ENCODE results near the gene PTPRN2.

PTPRN2 gene

GRCh38 chr7:158286210-158286609, 301.4 kb downstream of the PTPRN2 start:
- Histone ChIP-seq H3K9ac (ENCODE audit: low read depth, low read length) (no peak overlapping the region), H3K4me2 (ENCODE audit: low read length) (no peak overlapping the region), H3K27me3 (ENCODE audit: control insufficient read depth, insufficient read depth, low read length) (no peaks in the 10 kb centered on the region), H3K36me3 (ENCODE audit: insufficient read depth, low read length) (no peaks in the 10 kb centered on the region), H3K4me1 (ENCODE audit: control insufficient read depth, insufficient read depth, low read length) (no peaks in the 10 kb centered on the region), H3K9me3 (replicated peaks; ENCODE audit: low read length) (peaks cover 24% of the 10 kb centered on the region), H3K4me3 (ENCODE audit: low read length) (no peak overlapping the region)

- H3K36me3 ChIP-seq (ENCODE audit: insufficient read depth, low read length) = no peaks in the 10 kb centered on the region
- no peak overlapping the region for H3K9ac ChIP-seq (ENCODE audit: low read depth, low read length)
- H3K9me3 ChIP-seq (replicated peaks; ENCODE audit: low read length) = peaks cover 24% of the 10 kb centered on the region
- no peak overlapping the region for H3K4me3 ChIP-seq (ENCODE audit: low read length)
- H3K4me2 ChIP-seq (ENCODE audit: low read length) = no peak overlapping the region
- no peaks in the 10 kb centered on the region for H3K27me3 ChIP-seq (ENCODE audit: control insufficient read depth, insufficient read depth, low read length)
- no peaks in the 10 kb centered on the region for H3K4me1 ChIP-seq (ENCODE audit: control insufficient read depth, insufficient read depth, low read length)
These were observed 302.2 kb downstream of the PTPRN2 start for GRCh38 chr7:158285383-158285770.

DNA sequence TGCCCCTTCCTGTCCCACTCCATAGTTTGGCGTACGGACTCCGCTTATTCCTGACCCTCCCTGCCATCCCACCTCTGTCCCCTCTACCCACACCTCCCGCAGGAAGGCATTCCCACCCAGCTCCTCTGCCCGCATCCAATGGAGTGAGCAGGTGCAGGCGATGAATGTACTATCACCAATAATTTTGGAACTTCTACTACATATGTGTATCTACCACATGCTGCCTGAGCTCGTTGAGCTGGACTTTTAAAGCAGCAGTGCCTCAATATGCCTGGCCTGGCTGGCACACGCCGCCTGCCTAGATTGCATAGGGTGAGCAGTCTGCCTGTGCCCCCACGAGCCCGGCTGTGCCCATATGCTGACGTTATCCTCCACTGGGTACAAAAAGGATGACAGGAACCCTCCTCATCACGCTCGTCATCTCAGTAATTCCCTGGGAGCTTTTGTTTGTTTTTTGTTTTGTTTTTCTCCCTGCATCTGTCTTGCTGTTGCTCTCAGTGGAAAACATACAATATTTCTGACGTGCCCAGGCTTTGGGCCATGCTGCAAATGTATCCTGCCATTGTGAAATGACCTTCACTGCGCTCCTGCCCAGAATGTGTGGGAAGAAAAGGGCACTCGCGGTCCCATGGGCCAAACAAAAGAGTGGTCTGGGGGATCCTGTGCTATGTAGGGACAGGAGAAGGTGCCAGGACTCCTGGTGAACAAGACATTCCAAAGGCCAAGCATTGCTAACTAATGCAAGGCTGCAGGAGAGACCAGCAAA, 302.8 kb downstream of the PTPRN2 start:
- Histone ChIP-seq H3K27me3 (ENCODE audit: control insufficient read depth, insufficient read depth, low read length) (no peaks in the 10 kb centered on the region), H3K4me2 (ENCODE audit: low read length) (no peak overlapping the region), H3K4me3 (ENCODE audit: low read length) (no peak overlapping the region), H3K4me1 (ENCODE audit: control insufficient read depth, insufficient read depth, low read length) (no peaks in the 10 kb centered on the region), H3K9ac (ENCODE audit: low read depth, low read length) (no peak overlapping the region), H3K36me3 (ENCODE audit: insufficient read depth, low read length) (no peaks in the 10 kb centered on the region), H3K9me3 (replicated peaks; ENCODE audit: low read length) (peaks cover 18% of the 10 kb centered on the region)

- Histone ChIP-seq H3K9me3 (replicated peaks; ENCODE audit: low read length) (peaks cover 19% of the 10 kb centered on the region), H3K36me3 (ENCODE audit: insufficient read depth, low read length) (no peaks in the 10 kb centered on the region), H3K27me3 (ENCODE audit: control insufficient read depth, insufficient read depth, low read length) (no peaks in the 10 kb centered on the region), H3K4me3 (ENCODE audit: low read length) (no peak overlapping the region), H3K4me1 (ENCODE audit: control insufficient read depth, insufficient read depth, low read length) (no peaks in the 10 kb centered on the region), H3K9ac (ENCODE audit: low read depth, low read length) (no peak overlapping the region), H3K4me2 (ENCODE audit: low read length) (no peak overlapping the region)
These were observed 303.5 kb downstream of the PTPRN2 start for GRCh38 chr7:158284121-158284520.

DNA sequence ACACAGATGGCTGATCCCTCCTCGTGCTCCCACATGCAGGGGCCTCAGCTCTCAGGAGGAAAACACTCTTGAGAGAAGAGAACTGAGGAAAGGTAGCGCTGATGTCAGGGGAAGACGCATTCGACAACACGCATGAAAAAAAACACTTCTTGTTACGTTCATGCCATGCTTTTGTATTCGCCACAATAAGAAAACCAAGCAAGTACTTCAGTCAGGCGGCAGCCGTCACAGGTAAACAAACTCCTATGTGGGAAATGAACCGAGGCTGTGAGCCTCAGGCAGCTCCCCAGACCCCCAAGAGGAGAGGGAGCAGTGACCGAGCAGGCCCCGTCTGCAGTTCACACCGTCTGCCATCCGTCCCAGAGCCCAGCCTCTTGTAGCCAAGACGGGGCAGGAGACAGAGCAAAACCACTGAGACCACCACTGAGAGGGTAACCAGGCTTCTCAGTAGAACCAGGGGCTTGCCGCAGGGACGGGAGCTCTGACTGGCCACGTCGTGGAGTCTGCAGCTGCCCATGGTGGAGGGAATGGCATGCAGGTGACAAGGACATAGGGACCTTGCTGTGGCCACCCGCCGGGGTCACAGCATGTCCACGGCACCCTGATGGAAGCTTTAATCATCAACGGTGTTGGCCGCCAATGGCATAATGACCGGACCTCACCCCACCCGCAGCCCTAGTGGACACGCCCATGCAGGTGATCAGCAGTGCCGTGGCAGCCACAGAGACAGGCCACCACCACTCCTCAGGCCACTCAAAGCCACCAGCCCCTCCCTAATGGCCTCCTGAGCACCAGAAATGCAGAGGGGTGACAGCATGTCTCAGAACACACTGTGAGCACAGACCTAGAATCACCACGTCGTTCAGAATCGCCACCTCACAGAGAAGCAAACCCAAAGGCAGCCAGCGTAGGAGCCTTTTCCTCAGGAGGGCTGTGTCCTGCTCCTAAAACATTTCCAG, 304.3 kb downstream of the PTPRN2 start:
- Histone ChIP-seq H3K36me3 (ENCODE audit: insufficient read depth, low read length) (no peaks in the 10 kb centered on the region), H3K27me3 (ENCODE audit: control insufficient read depth, insufficient read depth, low read length) (no peaks in the 10 kb centered on the region), H3K4me3 (ENCODE audit: low read length) (no peak overlapping the region), H3K9me3 (replicated peaks; ENCODE audit: low read length) (peaks cover 22% of the 10 kb centered on the region), H3K4me2 (ENCODE audit: low read length) (no peak overlapping the region), H3K4me1 (ENCODE audit: control insufficient read depth, insufficient read depth, low read length) (no peaks in the 10 kb centered on the region), H3K9ac (ENCODE audit: low read depth, low read length) (no peak overlapping the region)

DNA sequence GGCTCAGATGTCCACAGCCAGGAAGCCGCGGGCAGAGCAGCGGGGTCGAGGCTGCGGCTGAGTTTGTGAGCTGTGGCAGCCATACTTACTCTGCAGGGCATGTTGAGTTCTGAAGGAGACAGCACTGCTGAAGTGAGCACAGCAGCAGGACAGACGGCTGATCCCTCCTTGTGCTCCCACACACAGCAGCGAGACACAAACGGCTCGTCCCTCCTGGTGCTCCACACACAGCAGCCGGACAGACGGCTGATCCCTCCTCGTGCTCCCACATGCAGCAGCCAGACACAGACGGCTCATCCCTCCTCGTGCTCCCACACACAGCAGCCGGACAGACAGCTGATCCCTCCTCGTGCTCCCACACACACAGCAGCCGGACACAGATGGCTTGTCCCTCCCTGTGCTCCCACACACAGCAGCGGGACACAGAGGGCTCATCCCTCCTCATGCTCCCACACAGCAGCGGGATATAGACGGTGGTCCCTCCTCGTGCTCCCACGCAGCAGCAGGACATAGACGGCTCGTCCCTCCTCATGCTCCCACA, 305.1 kb downstream of the PTPRN2 start:
- H3K9ac ChIP-seq (ENCODE audit: low read depth, low read length) = no peak overlapping the region

DNA sequence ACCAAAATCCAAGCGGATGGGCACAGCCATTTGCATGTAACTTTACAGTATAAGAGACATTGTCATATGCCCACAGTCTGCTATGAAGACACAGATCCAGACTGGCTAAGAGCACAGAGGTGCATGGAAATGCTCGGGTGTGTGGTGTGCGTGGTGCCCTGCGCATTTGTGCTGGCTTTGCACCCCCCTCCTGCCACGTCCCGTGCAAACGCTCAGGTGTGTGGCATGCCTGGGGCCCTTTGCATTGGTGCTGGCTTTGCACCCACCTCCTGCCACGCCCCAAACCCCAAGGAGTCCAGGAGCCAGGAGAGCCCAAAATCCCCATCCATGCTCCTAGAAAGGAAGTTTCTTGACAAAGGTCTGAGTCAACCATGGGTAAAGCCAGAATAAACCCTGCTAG, 306.2 kb downstream of the PTPRN2 start:
- no peak overlapping the region for H3K4me2 ChIP-seq (ENCODE audit: low read length)
- peaks cover 32% of the 10 kb centered on the region for H3K9me3 ChIP-seq (replicated peaks; ENCODE audit: low read length)
- no peaks in the 10 kb centered on the region for H3K4me1 ChIP-seq (ENCODE audit: control insufficient read depth, insufficient read depth, low read length)

More for the DNA sequence above, 305.1 kb downstream of the PTPRN2 start:
- no peaks in the 10 kb centered on the region for H3K27me3 ChIP-seq (ENCODE audit: control insufficient read depth, insufficient read depth, low read length)
- no peaks in the 10 kb centered on the region for H3K36me3 ChIP-seq (ENCODE audit: insufficient read depth, low read length)
- H3K4me2 ChIP-seq (ENCODE audit: low read length) = no peak overlapping the region
- H3K4me1 ChIP-seq (ENCODE audit: control insufficient read depth, insufficient read depth, low read length) = no peaks in the 10 kb centered on the region
- H3K4me3 ChIP-seq (ENCODE audit: low read length) = no peak overlapping the region
- H3K9me3 ChIP-seq (replicated peaks; ENCODE audit: low read length) = peaks cover 26% of the 10 kb centered on the region

DNA sequence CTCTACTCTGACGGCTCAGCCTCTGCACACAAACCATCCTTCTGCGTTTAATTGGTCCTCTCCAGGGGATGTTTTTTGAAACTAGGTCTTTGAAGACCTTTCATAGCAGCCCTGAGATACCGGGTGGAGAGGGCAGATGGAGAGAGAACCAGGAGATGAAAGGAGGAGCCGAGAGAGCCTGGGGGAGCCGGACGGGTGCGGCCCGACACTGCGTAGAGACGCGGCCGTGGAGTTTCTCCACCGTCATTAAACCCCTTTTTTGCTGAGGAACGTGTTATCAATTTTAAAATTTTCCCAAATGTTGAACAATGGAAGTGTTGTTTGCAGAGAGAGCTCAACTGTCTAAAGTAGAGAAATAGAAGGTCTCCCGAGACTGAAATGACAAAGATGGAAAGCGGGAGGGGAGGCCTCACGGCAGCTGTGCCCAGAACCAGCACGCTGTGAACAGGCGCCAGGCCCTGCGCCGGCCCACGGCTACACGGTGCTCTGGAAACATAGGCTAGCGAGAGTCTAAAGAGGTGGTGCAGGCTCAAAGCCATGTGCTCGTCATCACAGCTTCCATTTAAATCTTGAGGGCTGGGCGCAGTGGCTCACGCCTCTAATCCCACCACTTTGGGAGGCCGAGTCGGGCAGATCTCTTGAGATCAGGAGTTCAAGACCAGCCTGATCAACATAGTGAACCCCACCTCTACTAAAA, 307.0 kb downstream of the PTPRN2 start:
- Histone ChIP-seq H3K9ac (ENCODE audit: low read depth, low read length) (no peak overlapping the region), H3K4me1 (ENCODE audit: control insufficient read depth, insufficient read depth, low read length) (no peaks in the 10 kb centered on the region), H3K9me3 (replicated peaks; ENCODE audit: low read length) (peaks cover 35% of the 10 kb centered on the region), H3K4me2 (ENCODE audit: low read length) (no peak overlapping the region), H3K27me3 (ENCODE audit: control insufficient read depth, insufficient read depth, low read length) (no peaks in the 10 kb centered on the region), H3K36me3 (ENCODE audit: insufficient read depth, low read length) (no peaks in the 10 kb centered on the region), H3K4me3 (ENCODE audit: low read length) (no peak overlapping the region)

More for the DNA sequence above, 306.2 kb downstream of the PTPRN2 start:
- no peak overlapping the region for H3K4me3 ChIP-seq (ENCODE audit: low read length)
- no peak overlapping the region for H3K9ac ChIP-seq (ENCODE audit: low read depth, low read length)
- H3K27me3 ChIP-seq (ENCODE audit: control insufficient read depth, insufficient read depth, low read length) = no peaks in the 10 kb centered on the region
- no peaks in the 10 kb centered on the region for H3K36me3 ChIP-seq (ENCODE audit: insufficient read depth, low read length)

- Histone ChIP-seq H3K9ac (ENCODE audit: low read depth, low read length) (no peak overlapping the region), H3K9me3 (replicated peaks; ENCODE audit: low read length) (peaks cover 35% of the 10 kb centered on the region), H3K27me3 (ENCODE audit: control insufficient read depth, insufficient read depth, low read length) (no peaks in the 10 kb centered on the region), H3K4me3 (ENCODE audit: low read length) (no peak overlapping the region), H3K4me2 (ENCODE audit: low read length) (no peak overlapping the region), H3K4me1 (ENCODE audit: control insufficient read depth, insufficient read depth, low read length) (no peaks in the 10 kb centered on the region), H3K36me3 (ENCODE audit: insufficient read depth, low read length) (no peaks in the 10 kb centered on the region)
These were observed 307.8 kb downstream of the PTPRN2 start for GRCh38 chr7:158279539-158280447.

- Histone ChIP-seq H3K27me3 (ENCODE audit: control insufficient read depth, insufficient read depth, low read length) (no peaks in the 10 kb centered on the region), H3K36me3 (ENCODE audit: insufficient read depth, low read length) (no peaks in the 10 kb centered on the region), H3K4me3 (ENCODE audit: low read length) (no peak overlapping the region), H3K4me2 (ENCODE audit: low read length) (no peak overlapping the region), H3K4me1 (ENCODE audit: control insufficient read depth, insufficient read depth, low read length) (no peaks in the 10 kb centered on the region), H3K9me3 (replicated peaks; ENCODE audit: low read length) (peaks cover 27% of the 10 kb centered on the region), H3K9ac (ENCODE audit: low read depth, low read length) (no peak overlapping the region)
These were observed 308.8 kb downstream of the PTPRN2 start for GRCh38 chr7:158278745-158279320.
